VCaP (cell line): ENCODE results near the gene BZW1.

ENCODE experiments used
- H3K27ac ChIP-seq: fragments of 450-650 bp; 2 replicates; pipeline ENCODE4 v1.5.1; 2017
- CTCF ChIP-seq: fragments of 450-650 bp; conservative IDR thresholded peaks from 2 replicates; pipeline ENCODE4 v1.5.1; 2017; ENCODE audit warnings: mild to moderate bottlenecking, moderate library complexity

BZW1 gene

GRCh38 chr2:200782251-200782650 is 29.5 kb upstream of the BZW1 start:
- no peak overlapping the region for H3K27ac ChIP-seq
- TF ChIP-seq CTCF: no peak

GRCh38 chr2:200784215-200784614 is 27.5 kb upstream of the BZW1 start:
- H3K27ac ChIP-seq: no peak overlapping the region
- no peak for TF ChIP-seq CTCF

GRCh38 chr2:200786423-200786822 is 25.3 kb upstream of the BZW1 start:
- peak overlapping the region; percentile 59 for H3K27ac ChIP-seq
- no peak for TF ChIP-seq CTCF

- TF ChIP-seq CTCF: no peak
- H3K27ac ChIP-seq: peak overlapping the region; percentile 59
Measured at GRCh38 chr2:200786826-200787225, 24.9 kb upstream of the BZW1 start.

- no peak for TF ChIP-seq CTCF
- H3K27ac ChIP-seq: peak overlapping the region; percentile 59
Measured at GRCh38 chr2:200787351-200788120, 24.2 kb upstream of the BZW1 start.

- no peak for TF ChIP-seq CTCF
- H3K27ac ChIP-seq: no peak overlapping the region
Measured at GRCh38 chr2:200788121-200788718, 23.5 kb upstream of the BZW1 start.

GRCh38 chr2:200790185-200790584 is 21.5 kb upstream of the BZW1 start:
- TF ChIP-seq CTCF: no peak
- no peak overlapping the region for H3K27ac ChIP-seq
